IMR-90 (cell line): ENCODE data around the gene TGFBI. TPM values are rescaled to one million over a fixed set of nuclear protein-coding genes. Genes with fewer than 3 reads are reported as not detected.

Source experiments
- ATAC-seq: fragments of 200-7000 bp; cut with Tn5 transposase; 2 replicates; pipeline ENCODE4 v1.9.1; 2020; ENCODE audit warnings: low read depth, mild to moderate bottlenecking, moderate library complexity
- BruUV-seq: library from RNA; stranded (reverse); fragments of 400-500 nt; replicated peaks from 2 replicates; lab custom pipeline; 2021; lab: Mats Ljungman, UMichigan
- CTCF ChIA-PET: fragments of 300-600 bp; formaldehyde crosslinking; extraction: SDS; loops from one replicate; lab custom pipeline; 2021; ENCODE audit warnings: antibody characterized with exemption; lab: Yijun Ruan, JAX
- POLR2A ChIA-PET: fragments of 300-600 bp; sonication (Branson Sonifier 250); formaldehyde crosslinking; loops from one replicate; lab custom pipeline; 2022; ENCODE audit warnings: antibody characterized with exemption; ENCODE audit not compliant: unreplicated experiment; lab: Charles Lee
- DNase-seq: peaks from one replicate; pipeline ENCODE4 v3.0.0; 2013
- H2AFZ ChIP-seq: replicated peaks from 2 replicates; pipeline ENCODE3; 2013; ENCODE audit warnings: low read length, mild to moderate bottlenecking; ENCODE audit not compliant: poor library complexity
- H2AK5ac ChIP-seq: 2 replicates; pipeline ENCODE4 v1.6.1; 2013; ENCODE audit warnings: low read depth, low read length, inconsistent platforms
- H2AK9ac ChIP-seq: replicated peaks from 2 replicates; pipeline ENCODE3; 2013; ENCODE audit warnings: mild to moderate bottlenecking, low read depth, low read length, moderate library complexity; ENCODE audit not compliant: poor library complexity
- H2BK120ac ChIP-seq: 2 replicates; pipeline ENCODE4 v1.6.1; 2013; ENCODE audit warnings: low read depth, low read length, inconsistent platforms
- H2BK15ac ChIP-seq: 3 replicates; pipeline ENCODE4 v1.6.1; 2013; ENCODE audit warnings: low read depth, low read length, inconsistent platforms
- H2BK20ac ChIP-seq: 2 replicates; pipeline ENCODE4 v1.6.1; 2013; ENCODE audit warnings: low read depth, mild to moderate bottlenecking, inconsistent platforms, low read length, moderate library complexity
- H2BK5ac ChIP-seq: 2 replicates; pipeline ENCODE4 v1.6.1; 2013; ENCODE audit warnings: mild to moderate bottlenecking, low read depth, low read length, inconsistent platforms; ENCODE audit not compliant: poor library complexity, severe bottlenecking
- H3K14ac ChIP-seq: replicated peaks from 2 replicates; pipeline ENCODE4 v1.6.1; 2013; ENCODE audit warnings: low read depth, low read length, inconsistent platforms
- H3K18ac ChIP-seq: 2 replicates; pipeline ENCODE4 v1.6.1; 2013; ENCODE audit warnings: low read depth, low read length, control low read depth
- H3K23ac ChIP-seq: 2 replicates; pipeline ENCODE4 v1.6.1; 2013; ENCODE audit warnings: low read depth, low read length, inconsistent platforms
- H3K27ac ChIP-seq: 2 replicates; pipeline ENCODE4 v1.5.1; 2013; ENCODE audit warnings: mild to moderate bottlenecking, control low read depth, low read length; ENCODE audit not compliant: insufficient read depth
- H3K27me3 ChIP-seq: 2 replicates; pipeline ENCODE4 v1.6.1; 2013; ENCODE audit warnings: low read length; ENCODE audit not compliant: control insufficient read depth, insufficient read depth
- H3K36me3 ChIP-seq: 2 replicates; pipeline ENCODE4 v1.6.1; 2013; ENCODE audit warnings: low read length, mixed read lengths; ENCODE audit not compliant: control insufficient read depth, insufficient read depth
- H3K4ac ChIP-seq: 2 replicates; pipeline ENCODE4 v1.6.1; 2013; ENCODE audit warnings: low read depth, low read length, inconsistent platforms
- H3K4me1 ChIP-seq: 2 replicates; pipeline ENCODE4 v1.6.1; 2013; ENCODE audit warnings: low read length, mixed read lengths; ENCODE audit not compliant: control insufficient read depth, insufficient read depth
- H3K4me2 ChIP-seq: 2 replicates; pipeline ENCODE4 v1.6.1; 2013; ENCODE audit warnings: low read depth, mild to moderate bottlenecking, control low read depth, low read length, moderate library complexity
- H3K4me3 ChIP-seq: 2 replicates; pipeline ENCODE4 v1.5.1; 2013; ENCODE audit warnings: low read depth, mild to moderate bottlenecking, control low read depth, low read length, moderate library complexity; ENCODE audit not compliant: insufficient read depth
- H3K56ac ChIP-seq: 2 replicates; pipeline ENCODE4 v1.6.1; 2013; ENCODE audit warnings: low read length, inconsistent platforms; ENCODE audit not compliant: insufficient read depth; ENCODE audit errors: extremely low read depth
- H3K79me1 ChIP-seq, 2 experiments: 2 replicates each; pipeline ENCODE4 v1.6.1; 2013; ENCODE audit warnings: low read length in 2 of 2, inconsistent platforms in 1 of 2, low read depth in 1 of 2
- H3K9ac ChIP-seq: 2 replicates; pipeline ENCODE4 v1.6.1; 2013; ENCODE audit warnings: low read depth, low read length, control low read depth
- H3K9me1 ChIP-seq: 2 replicates; pipeline ENCODE4 v1.6.1; 2013; ENCODE audit warnings: low read length, inconsistent platforms; ENCODE audit not compliant: insufficient read depth
- H3K9me3 ChIP-seq: 2 replicates; pipeline ENCODE4 v1.6.1; 2013; ENCODE audit warnings: low read length; ENCODE audit not compliant: control insufficient read depth, insufficient read depth
- H4K20me1 ChIP-seq: 2 replicates; pipeline ENCODE4 v1.6.1; 2013; ENCODE audit warnings: low read length, inconsistent platforms; ENCODE audit not compliant: insufficient read depth
- H4K5ac ChIP-seq: 2 replicates; pipeline ENCODE4 v1.6.1; 2013; ENCODE audit warnings: mild to moderate bottlenecking, low read depth, low read length, control low read depth
- H4K8ac ChIP-seq, 2 experiments: 2 replicates each; pipeline ENCODE4 v1.6.1; 2013; ENCODE audit warnings: low read depth in 2 of 2, low read length in 2 of 2, control low read depth in 1 of 2, inconsistent platforms in 1 of 2
- H4K91ac ChIP-seq: 2 replicates; pipeline ENCODE4 v1.6.1; 2013; ENCODE audit warnings: low read depth, low read length, inconsistent platforms; ENCODE audit not compliant: insufficient read depth
- CEBPB ChIP-seq: IDR thresholded peaks from 2 replicates; pipeline ENCODE4 v1.6.1; 2012; ENCODE audit warnings: low read depth, low read length, improper control_type of control experiment
- USF2 ChIP-seq: fragments of 150-350 bp; IDR thresholded peaks from 2 replicates; pipeline ENCODE4 v1.6.1; 2017; ENCODE audit warnings: mild to moderate bottlenecking, antibody characterized with exemption, low read length, low read depth
- WGBS, 2 experiments: methylation state at CpG; one replicate each; pipeline versions ENCODE4 v1.1.5 to v1.1.7; 2013; ENCODE audit warnings: missing lambda C conversion rate in 2 of 2; ENCODE audit not compliant: insufficient read length in 1 of 2; ENCODE audit errors: extremely low coverage in 2 of 2; 5-methylcytosine and 5-hydroxymethylcytosine counted together
- dilution Hi-C: fragments of 300-500 bp; cut with HindIII; formaldehyde crosslinking; loops from one replicate; pipeline ENCODE4 v1.14.3; 2018; ENCODE audit warnings: low sequenced_read_pairs; ENCODE audit not compliant: unreplicated experiment
- in situ Hi-C: fragments of 300-500 bp; cut with MboI; formaldehyde crosslinking; loops from 3 replicates; pipeline ENCODE4 v1.14.3; 2019; ENCODE audit warnings: low sequenced_read_pairs, inconsistent platforms, mixed read lengths
- intact Hi-C: fragments of 100-400 bp; cut with micrococcal nuclease; formaldehyde crosslinking; loops from 2 replicates; pipeline ENCODE4 v1.10.0; 2022
- polyA plus RNA-seq, 3 experiments: library from polyadenylated mRNA; depleted of rRNA; stranded (reverse); fragments of >200 nt; gene quantifications; 2 replicates each; pipeline ENCODE4 v1.2.3, GENCODE V29; 2012; ENCODE audit warnings: low replicate concordance in 1 of 3
- total RNA-seq: library from RNA; depleted of rRNA; stranded (reverse); fragments of >200 nt; gene quantifications from 2 replicates; pipeline ENCODE4 v1.2.3, GENCODE V29; 2012

TGFBI gene
- total and polyA plus RNA-seq, 2 of the 4 experiments (the other 2 are of a cell fraction), result 618 to 1,551 TPM

GRCh38 chr5:136067422-136067821 is 38.6 kb downstream of the TGFBI start:
- Histone ChIP-seq H2AFZ (no peak overlapping the region), H2AK9ac (no peak overlapping the region), H3K36me3 (peaks cover 58% of the 10 kb centered on the region), H2BK15ac (no peak overlapping the region), H4K5ac (no peak overlapping the region), H2BK5ac (no peak overlapping the region), H3K4me1 (peaks cover 5% of the 10 kb centered on the region), H3K9ac (no peak overlapping the region), H3K14ac (no peak overlapping the region), H4K20me1 (no peaks in the 10 kb centered on the region), H4K91ac (no peak overlapping the region), H3K27ac (no peak overlapping the region), H3K4me3 (no peak overlapping the region), H2BK20ac (no peak overlapping the region), H3K9me1 (peaks cover 9% of the 10 kb centered on the region), H3K18ac (no peak overlapping the region), H3K79me1 (no peaks in the 10 kb centered on the region), H3K4ac (no peak overlapping the region), H2BK120ac (no peak overlapping the region), H3K9me3 (no peaks in the 10 kb centered on the region), H4K8ac (no peak overlapping the region), H3K4me2 (no peak overlapping the region), H3K27me3 (no peaks in the 10 kb centered on the region), H3K56ac (no peak overlapping the region), H3K23ac (no peak overlapping the region), H2AK5ac (no peak overlapping the region)
- TF ChIP-seq USF2 (no peak), CEBPB (peak; percentile 59; the same call in 1 of the 2 replicates)
- dilution Hi-C loops (no loop called here), intact Hi-C loops (no loop called here), in situ Hi-C loops (no loop called here)
- WGBS, 2 experiments, result no CpG with 5 or more reads among the region's 1 CpG
- no TSS peak for BruUV-seq
- CTCF ChIA-PET, result no interaction called here
- ATAC-seq (no peak), DNase-seq (no peak)
- POLR2A ChIA-PET, result no interaction called here
